ENCODE measurements around the gene MCM9.

Gene MCM9

GRCh38 chr6:118971682-118972081 lies 36.7 kb upstream of the MCM9 start:
- ChIA-PET CTCF (interaction anchor here (1.2 kb wide), 1 partner anchor 11 kb away, joined by 3 read pairs; no protein-coding TSS in a partner anchor), POLR2A (no interaction called here)
- no peak for DNase-seq
- 100% methylated on average over 1 of the region's 1 CpG for WGBS (ENCODE audit: insufficient coverage)
- no peak overlapping the region for H3K4me3 ChIP-seq (ENCODE audit: control insufficient read depth in 1 of 7, extremely low read depth in 1 of 7, insufficient read depth in 4 of 7, low read depth in 2 of 7, low read length in 6 of 7)
- no peaks in the 10 kb centered on the region for H3K27me3 ChIP-seq (replicated peaks in 2 of 5; ENCODE audit: control insufficient read depth in 4 of 5, insufficient read depth in 5 of 5, low read length in 4 of 5)
- H3K9me3 ChIP-seq (ENCODE audit: control extremely low read depth in 1 of 5, control insufficient read depth in 4 of 5, insufficient read depth in 2 of 5, low read depth in 1 of 5, low read length in 4 of 5): no peaks in the 10 kb centered on the region
- H3K27ac ChIP-seq (ENCODE audit: insufficient read depth in 1 of 2, low read depth in 1 of 2, low read length in 2 of 2, poor library complexity in 1 of 2, severe bottlenecking in 2 of 2): no peak overlapping the region
- no peaks in the 10 kb centered on the region for H3K4me1 ChIP-seq (ENCODE audit: control extremely low read depth in 1 of 4, control insufficient read depth in 4 of 4, insufficient read depth in 4 of 4, low read length in 3 of 4)
- H3K36me3 ChIP-seq (ENCODE audit: control insufficient read depth in 4 of 4, insufficient read depth in 4 of 4, low read length in 3 of 4): no peaks in the 10 kb centered on the region

GRCh38 chr6:118970866-118971265 lies 35.9 kb upstream of the MCM9 start:
- no peak for DNase-seq
- ChIA-PET CTCF (interaction anchor here (0.7 kb wide), 1 partner anchor 11 kb away, joined by 3 read pairs; no protein-coding TSS in a partner anchor), POLR2A (no interaction called here)
- Histone ChIP-seq H3K9me3 (ENCODE audit: control extremely low read depth in 1 of 5, control insufficient read depth in 4 of 5, insufficient read depth in 2 of 5, low read depth in 1 of 5, low read length in 4 of 5) (no peaks in the 10 kb centered on the region), H3K4me3 (ENCODE audit: control insufficient read depth in 1 of 7, extremely low read depth in 1 of 7, insufficient read depth in 4 of 7, low read depth in 2 of 7, low read length in 6 of 7) (no peak overlapping the region), H3K27ac (ENCODE audit: insufficient read depth in 1 of 2, low read depth in 1 of 2, low read length in 2 of 2, poor library complexity in 1 of 2, severe bottlenecking in 2 of 2) (no peak overlapping the region), H3K4me1 (ENCODE audit: control extremely low read depth in 1 of 4, control insufficient read depth in 4 of 4, insufficient read depth in 4 of 4, low read length in 3 of 4) (no peaks in the 10 kb centered on the region), H3K36me3 (ENCODE audit: control insufficient read depth in 4 of 4, insufficient read depth in 4 of 4, low read length in 3 of 4) (no peaks in the 10 kb centered on the region), H3K27me3 (replicated peaks in 2 of 5; ENCODE audit: control insufficient read depth in 4 of 5, insufficient read depth in 5 of 5, low read length in 4 of 5) (no peaks in the 10 kb centered on the region)
- WGBS (ENCODE audit: insufficient coverage): no CpG with 5 or more reads among the region's 3 CpGs

GRCh38 chr6:118968416-118968815 lies 33.5 kb upstream of the MCM9 start:
- no CpG with 5 or more reads among the region's 2 CpGs for WGBS (ENCODE audit: insufficient coverage)
- Histone ChIP-seq H3K4me1 (ENCODE audit: control extremely low read depth in 1 of 4, control insufficient read depth in 4 of 4, insufficient read depth in 4 of 4, low read length in 3 of 4) (no peaks in the 10 kb centered on the region), H3K27me3 (replicated peaks in 2 of 5; ENCODE audit: control insufficient read depth in 4 of 5, insufficient read depth in 5 of 5, low read length in 4 of 5) (no peaks in the 10 kb centered on the region), H3K4me3 (ENCODE audit: control insufficient read depth in 1 of 7, extremely low read depth in 1 of 7, insufficient read depth in 4 of 7, low read depth in 2 of 7, low read length in 6 of 7) (no peak overlapping the region), H3K9me3 (ENCODE audit: control extremely low read depth in 1 of 5, control insufficient read depth in 4 of 5, insufficient read depth in 2 of 5, low read depth in 1 of 5, low read length in 4 of 5) (no peaks in the 10 kb centered on the region), H3K27ac (ENCODE audit: insufficient read depth in 1 of 2, low read depth in 1 of 2, low read length in 2 of 2, poor library complexity in 1 of 2, severe bottlenecking in 2 of 2) (no peak overlapping the region), H3K36me3 (ENCODE audit: control insufficient read depth in 4 of 4, insufficient read depth in 4 of 4, low read length in 3 of 4) (peaks cover 0 to 2% (median 0%) of the 10 kb centered on the region in 4 experiments)
- POLR2A ChIA-PET: interaction anchor here (0.6 kb wide), 1 partner anchor 736 kb away, joined by 3 read pairs; no protein-coding TSS in a partner anchor
- peak; percentile 33 to 61 (median 57) for DNase-seq
- CTCF ChIA-PET: interaction anchor here (0.8 to 9.1 kb wide), 5 partner anchors 11 to 180 kb away, joined by 3 to 129 read pairs (median 3); no protein-coding TSS in a partner anchor

GRCh38 chr6:118967239-118967638 lies 32.3 kb upstream of the MCM9 start:
- no peak for DNase-seq
- Histone ChIP-seq H3K27ac (ENCODE audit: insufficient read depth in 1 of 2, low read depth in 1 of 2, low read length in 2 of 2, poor library complexity in 1 of 2, severe bottlenecking in 2 of 2) (no peak overlapping the region), H3K4me3 (ENCODE audit: control insufficient read depth in 1 of 7, extremely low read depth in 1 of 7, insufficient read depth in 4 of 7, low read depth in 2 of 7, low read length in 6 of 7) (no peak overlapping the region), H3K9me3 (ENCODE audit: control extremely low read depth in 1 of 5, control insufficient read depth in 4 of 5, insufficient read depth in 2 of 5, low read depth in 1 of 5, low read length in 4 of 5) (no peaks in the 10 kb centered on the region), H3K4me1 (ENCODE audit: control extremely low read depth in 1 of 4, control insufficient read depth in 4 of 4, insufficient read depth in 4 of 4, low read length in 3 of 4) (no peaks in the 10 kb centered on the region), H3K27me3 (replicated peaks in 2 of 5; ENCODE audit: control insufficient read depth in 4 of 5, insufficient read depth in 5 of 5, low read length in 4 of 5) (no peaks in the 10 kb centered on the region), H3K36me3 (ENCODE audit: control insufficient read depth in 4 of 4, insufficient read depth in 4 of 4, low read length in 3 of 4) (peaks cover 0 to 2% (median 0%) of the 10 kb centered on the region in 4 experiments)
- POLR2A ChIA-PET: no interaction called here
- CTCF ChIA-PET: interaction anchor here (0.7 to 9.1 kb wide), 3 partner anchors 9 to 142 kb away, joined by 3 to 129 read pairs (median 4); no protein-coding TSS in a partner anchor
- 83% methylated on average over 1 of the region's 2 CpGs for WGBS (ENCODE audit: insufficient coverage)

- no peak for DNase-seq
- peaks cover 0 to 2% (median 0%) of the 10 kb centered on the region in 4 experiments for H3K36me3 ChIP-seq (ENCODE audit: control insufficient read depth in 4 of 4, insufficient read depth in 4 of 4, low read length in 3 of 4)
- POLR2A ChIA-PET: no interaction called here
- CTCF ChIA-PET: interaction anchor here (0.5 to 9.1 kb wide), 2 partner anchors 144 to 163 kb away, joined by 3 to 129 read pairs; no protein-coding TSS in a partner anchor
- no peaks in the 10 kb centered on the region for H3K4me1 ChIP-seq (ENCODE audit: control extremely low read depth in 1 of 4, control insufficient read depth in 4 of 4, insufficient read depth in 4 of 4, low read length in 3 of 4)
- no peak overlapping the region for H3K4me3 ChIP-seq (ENCODE audit: control insufficient read depth in 1 of 7, extremely low read depth in 1 of 7, insufficient read depth in 4 of 7, low read depth in 2 of 7, low read length in 6 of 7)
- no peak overlapping the region for H3K27ac ChIP-seq (ENCODE audit: insufficient read depth in 1 of 2, low read depth in 1 of 2, low read length in 2 of 2, poor library complexity in 1 of 2, severe bottlenecking in 2 of 2)
- WGBS (ENCODE audit: insufficient coverage): 90% methylated on average over 2 of the region's 2 CpGs
- no peaks in the 10 kb centered on the region for H3K27me3 ChIP-seq (replicated peaks in 2 of 5; ENCODE audit: control insufficient read depth in 4 of 5, insufficient read depth in 5 of 5, low read length in 4 of 5)
- H3K9me3 ChIP-seq (ENCODE audit: control extremely low read depth in 1 of 5, control insufficient read depth in 4 of 5, insufficient read depth in 2 of 5, low read depth in 1 of 5, low read length in 4 of 5): no peaks in the 10 kb centered on the region
Measured at GRCh38 chr6:118965843-118966370, 30.9 kb upstream of the MCM9 start.

GRCh38 chr6:118965371-118965770 lies 30.4 kb upstream of the MCM9 start:
- Histone ChIP-seq H3K27ac (ENCODE audit: insufficient read depth in 1 of 2, low read depth in 1 of 2, low read length in 2 of 2, poor library complexity in 1 of 2, severe bottlenecking in 2 of 2) (no peak overlapping the region), H3K4me3 (ENCODE audit: control insufficient read depth in 1 of 7, extremely low read depth in 1 of 7, insufficient read depth in 4 of 7, low read depth in 2 of 7, low read length in 6 of 7) (no peak overlapping the region), H3K27me3 (replicated peaks in 2 of 5; ENCODE audit: control insufficient read depth in 4 of 5, insufficient read depth in 5 of 5, low read length in 4 of 5) (no peaks in the 10 kb centered on the region), H3K9me3 (ENCODE audit: control extremely low read depth in 1 of 5, control insufficient read depth in 4 of 5, insufficient read depth in 2 of 5, low read depth in 1 of 5, low read length in 4 of 5) (no peaks in the 10 kb centered on the region), H3K4me1 (ENCODE audit: control extremely low read depth in 1 of 4, control insufficient read depth in 4 of 4, insufficient read depth in 4 of 4, low read length in 3 of 4) (no peaks in the 10 kb centered on the region), H3K36me3 (ENCODE audit: control insufficient read depth in 4 of 4, insufficient read depth in 4 of 4, low read length in 3 of 4) (peaks cover 0 to 2% (median 0%) of the 10 kb centered on the region in 4 experiments)
- WGBS (ENCODE audit: insufficient coverage): no CpG with 5 or more reads among the region's 3 CpGs
- ChIA-PET CTCF (interaction anchor here (0.5 to 9.1 kb wide), 2 partner anchors 144 to 164 kb away, joined by 3 to 129 read pairs; no protein-coding TSS in a partner anchor), POLR2A (no interaction called here)
- DNase-seq: no peak

- H3K27me3 ChIP-seq (replicated peaks in 2 of 5; ENCODE audit: control insufficient read depth in 4 of 5, insufficient read depth in 5 of 5, low read length in 4 of 5): no peaks in the 10 kb centered on the region
- DNase-seq: peak; percentile 2 to 36 (median 29)
- H3K4me1 ChIP-seq (ENCODE audit: control extremely low read depth in 1 of 4, control insufficient read depth in 4 of 4, insufficient read depth in 4 of 4, low read length in 3 of 4): no peaks in the 10 kb centered on the region
- CTCF ChIA-PET: interaction anchor here (0.7 to 9.1 kb wide), 8 partner anchors 9 to 437 kb away, joined by 3 to 129 read pairs (median 4); partner anchors contain the start of gene MCM9
- no peak overlapping the region for H3K27ac ChIP-seq (ENCODE audit: insufficient read depth in 1 of 2, low read depth in 1 of 2, low read length in 2 of 2, poor library complexity in 1 of 2, severe bottlenecking in 2 of 2)
- H3K9me3 ChIP-seq (ENCODE audit: control extremely low read depth in 1 of 5, control insufficient read depth in 4 of 5, insufficient read depth in 2 of 5, low read depth in 1 of 5, low read length in 4 of 5): no peaks in the 10 kb centered on the region
- POLR2A ChIA-PET: no interaction called here
- H3K4me3 ChIP-seq (ENCODE audit: control insufficient read depth in 1 of 7, extremely low read depth in 1 of 7, insufficient read depth in 4 of 7, low read depth in 2 of 7, low read length in 6 of 7): no peak overlapping the region
- peaks cover 0 to 2% (median 0%) of the 10 kb centered on the region in 4 experiments for H3K36me3 ChIP-seq (ENCODE audit: control insufficient read depth in 4 of 4, insufficient read depth in 4 of 4, low read length in 3 of 4)
Measured at GRCh38 chr6:118963003-118963402, 28.0 kb upstream of the MCM9 start.
